ENCODE data around the gene TMEM86B.

- TF ChIP-seq EP300 (IDR thresholded peaks at IDR 0.05) (no peak), POLR2AphosphoS5 (IDR thresholded peaks at IDR 0.05) (no peak), CTCF (IDR thresholded peaks at IDR 0.05) (no peak)
Measured at GRCh38 chr19:55188625-55189024, 39.9 kb downstream of the TMEM86B start.
